HepG2 (cell line): ENCODE results near the gene LONP1. TPM values are rescaled to one million over a fixed set of nuclear protein-coding genes. Genes with fewer than 3 reads are reported as not detected.

Experiments used
- ARID4A ChIP-seq: sonication (generic); formaldehyde crosslinking; IDR thresholded peaks from 2 replicates; pipeline ENCODE4 v1.5.0; 2020; ENCODE audit warnings: mild to moderate bottlenecking, missing genetic modification reagents, borderline replicate concordance
- BORCS8-MEF2B ChIP-seq: sonication (generic); formaldehyde crosslinking; IDR thresholded peaks from 2 replicates; pipeline ENCODE4 v1.8.0; 2022; ENCODE audit warnings: mild to moderate bottlenecking, missing genetic modification reagents
- FOXO4 ChIP-seq: sonication (generic); formaldehyde crosslinking; conservative IDR thresholded peaks from 2 replicates; pipeline ENCODE4 v1.8.1; 2023; ENCODE audit warnings: missing genetic modification reagents
- HDAC6 ChIP-seq: fragments of 200-600 bp; sonication (generic); IDR thresholded peaks from 2 replicates; pipeline ENCODE4 v1.7.0; 2017; ENCODE audit warnings: mild to moderate bottlenecking, antibody characterized with exemption, low read length, low read depth
- HMG20B ChIP-seq: conservative IDR thresholded peaks from 2 replicates; pipeline ENCODE4 v1.6.1; 2016; ENCODE audit warnings: missing genetic modification reagents, missing compliant biosample characterization
- KDM5A ChIP-seq: fragments of 200-600 bp; sonication (generic); IDR thresholded peaks from 2 replicates; pipeline ENCODE4 v1.7.0; 2018; ENCODE audit warnings: antibody characterized with exemption, mild to moderate bottlenecking, low read length, borderline replicate concordance
- POGK ChIP-seq: sonication (generic); formaldehyde crosslinking; conservative IDR thresholded peaks from 2 replicates; pipeline ENCODE4 v1.8.0; 2022; ENCODE audit warnings: mild to moderate bottlenecking, moderate library complexity, missing genetic modification reagents
- PREB ChIP-seq: sonication (generic); formaldehyde crosslinking; IDR thresholded peaks from 2 replicates; pipeline ENCODE4 v1.4.0; 2020; ENCODE audit warnings: missing genetic modification reagents
- RAD21 ChIP-seq: fragments of 450-650 bp; formaldehyde crosslinking; IDR thresholded peaks from 2 replicates; pipeline ENCODE4 v1.5.0; 2020; ENCODE audit warnings: mild to moderate bottlenecking
- RBM22 ChIP-seq: fragments of 200-400 bp; formaldehyde crosslinking; optimal IDR thresholded peaks from 2 replicates; pipeline ENCODE3; 2017; ENCODE audit warnings: mild to moderate bottlenecking, low read length, moderate library complexity
- TCF7 ChIP-seq: sonication (generic); IDR thresholded peaks from 2 replicates; pipeline ENCODE4 v1.6.1; 2016; ENCODE audit warnings: antibody characterized with exemption, low read depth
- THAP11 ChIP-seq: IDR thresholded peaks from 2 replicates; pipeline ENCODE4 v1.6.1; 2016; ENCODE audit warnings: missing biosample characterization, missing genetic modification reagents
- U2AF2 ChIP-seq: fragments of 200-400 bp; formaldehyde crosslinking; IDR thresholded peaks from 2 replicates; pipeline ENCODE4 v1.6.1; 2017; ENCODE audit warnings: low read depth, mild to moderate bottlenecking, low read length
- ZBTB14 ChIP-seq: sonication (generic); formaldehyde crosslinking; IDR thresholded peaks from 2 replicates; pipeline ENCODE4 v1.4.0; 2020; ENCODE audit warnings: missing genetic modification reagents
- ZBTB7B ChIP-seq: sonication (generic); formaldehyde crosslinking; IDR thresholded peaks from 2 replicates; pipeline ENCODE4 v1.4.0; 2020; ENCODE audit warnings: missing genetic modification reagents
- ZFP36L2 ChIP-seq: sonication (generic); formaldehyde crosslinking; IDR thresholded peaks from 2 replicates; pipeline ENCODE4 v1.4.0; 2020; ENCODE audit warnings: missing genetic modification reagents
- ZNF335 ChIP-seq: sonication (generic); formaldehyde crosslinking; IDR thresholded peaks from 2 replicates; pipeline ENCODE4 v1.4.0; 2020; ENCODE audit warnings: missing genetic modification reagents
- ZNF777 ChIP-seq: sonication (generic); formaldehyde crosslinking; IDR thresholded peaks from 2 replicates; pipeline ENCODE4 v1.4.0; 2020; ENCODE audit warnings: missing genetic modification reagents
- ZZZ3 ChIP-seq: sonication (generic); formaldehyde crosslinking; IDR thresholded peaks from 2 replicates; pipeline ENCODE4 v1.4.0; 2020; ENCODE audit warnings: missing genetic modification reagents, mild to moderate bottlenecking, borderline replicate concordance
- polyA plus RNA-seq, 8 experiments: library from polyadenylated mRNA; depleted of rRNA in 3 of 8; stranded (reverse) in 7 of 8; unstranded in 1 of 8; fragments of >200 nt; fragmentation: Illumina TruSeq in 4 of 8; extraction: Trizol in 4 of 8; gene quantifications; 2 replicates each; pipeline versions ENCODE4 v1.2.1 to v1.2.3, GENCODE V29; 2011 to 2016; ENCODE audit warnings: low read depth in 4 of 8, missing spikeins in 1 of 8, mixed read lengths in 1 of 8; ENCODE audit not compliant: insufficient read depth in 1 of 8
- total RNA-seq, 5 experiments: library from RNA; depleted of rRNA; stranded (reverse); fragments of >200 nt; fragmentation: Illumina TruSeq; extraction: Trizol; gene quantifications; 2 replicates each; pipeline ENCODE4 v1.2.3, GENCODE V29; 2016; ENCODE audit warnings: low read depth in 1 of 5

LONP1 gene
- total and polyA plus RNA-seq, 2 of the 13 experiments (the other 11 are each of a cell fraction or from before 2014, with no cell fraction given) = 59.5 to 76.8 TPM

- TF ChIP-seq POGK (CRISPR knock-in tag) (peak; percentile 91), KDM5A (peak; percentile 62; the same call in 1 of the 2 replicates), ZFP36L2 (no peak), ARID4A (CRISPR knock-in tag) (peak; percentile 95), RAD21 (CRISPR knock-in tag) (0 out of 2 replicates have a peak, but pooled peaks have one; percentile 30), ZBTB7B (CRISPR knock-in tag) (no peak), BORCS8-MEF2B (CRISPR knock-in tag) (no peak), ZZZ3 (peak; percentile 47; the same call in 1 of the 2 replicates), ZNF777 (CRISPR knock-in tag) (no peak), PREB (no peak), ZBTB14 (CRISPR knock-in tag) (no peak), FOXO4 (no peak), HMG20B (CRISPR knock-in tag) (no peak), U2AF2 (peak; percentile 95), HDAC6 (no peak), RBM22 (peak; percentile 67), TCF7 (no peak), ZNF335 (CRISPR knock-in tag) (peak; percentile 98), THAP11 (CRISPR knock-in tag) (peak; percentile 100)
These were observed 39.2 kb downstream of the LONP1 start, which contains the start of the genes HSD11B1L and MICOS13 (continued) for GRCh38 chr19:5680437-5681368.
